GM19099 (cell line): ENCODE results near the gene CBLIF.

Source experiments
- POLR2A ChIP-seq: IDR thresholded peaks from 3 replicates; pipeline ENCODE4 v1.6.1; 2011; ENCODE audit warnings: low read depth; ENCODE audit not compliant: insufficient read length; ENCODE audit errors: extremely low read depth

Gene CBLIF

GRCh38 chr11:59810911-59811259 is 34.4 kb downstream of the CBLIF start:
- TF ChIP-seq POLR2A, result no peak

GRCh38 chr11:59810189-59810910 is 34.9 kb downstream of the CBLIF start, which contains the start of gene MRPL16:
MRPL16 (minus strand) TSS chr11:59810778; CDS start chr11:59810658, 120 bp downstream.
- TF ChIP-seq POLR2A, result peak; percentile 91

DNA sequence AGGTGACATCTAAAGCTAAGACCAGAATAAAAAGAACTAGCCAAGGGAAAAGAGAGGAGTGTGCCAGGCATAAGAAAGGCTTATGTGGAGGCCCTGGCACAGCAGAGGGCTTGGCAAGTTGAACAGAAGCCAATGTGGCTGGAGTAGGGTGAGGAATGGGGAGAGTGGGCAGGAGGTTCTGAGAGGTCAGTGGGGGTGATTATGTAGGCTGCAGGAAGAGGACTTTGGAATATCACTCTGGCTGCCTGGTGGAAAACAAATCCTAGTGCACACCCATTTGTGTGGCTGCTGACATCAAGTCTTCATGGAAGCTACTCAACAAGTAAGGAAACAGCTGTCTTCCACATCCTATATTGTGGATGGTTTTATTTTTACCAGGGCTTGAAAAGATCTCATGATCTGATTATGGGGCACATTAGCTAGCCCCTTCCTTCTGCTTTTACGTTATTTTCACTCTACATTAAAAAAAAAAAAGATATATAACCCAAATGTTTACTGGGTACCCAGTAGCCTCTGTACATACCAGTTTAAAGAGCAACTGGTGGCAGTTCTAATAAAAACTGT is 38.2 kb downstream of the CBLIF start:
- TF ChIP-seq POLR2A, result no peak

GRCh38 chr11:59804061-59804460 is 41.2 kb downstream of the CBLIF start:
- no peak for TF ChIP-seq POLR2A

DNA sequence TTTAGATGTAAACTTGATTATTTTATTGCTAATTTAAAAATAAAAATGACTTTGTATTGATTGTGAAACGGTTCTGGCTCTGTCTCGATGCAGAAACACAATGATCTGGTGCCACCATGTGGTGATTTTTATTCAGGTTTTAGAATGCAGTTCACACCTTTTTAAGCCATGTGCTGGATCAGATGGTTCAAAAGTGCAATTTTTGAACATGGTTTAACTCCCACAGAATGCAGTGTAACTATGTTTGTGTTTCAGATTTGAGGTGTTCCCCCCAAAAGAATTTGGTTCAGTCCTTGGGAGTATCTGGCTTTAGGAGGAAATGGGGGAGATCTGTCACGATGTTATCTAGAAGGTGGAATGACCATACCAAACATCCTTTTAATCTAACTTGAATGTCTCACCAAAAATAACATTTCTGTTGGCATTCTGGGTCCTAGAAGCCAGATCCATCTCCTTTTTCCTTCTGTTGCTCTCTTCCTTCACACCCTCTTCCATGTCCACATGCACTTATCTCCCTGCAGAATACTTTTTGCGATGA is 42.6 kb downstream of the CBLIF start:
- TF ChIP-seq POLR2A, result no peak

GRCh38 chr11:59801981-59802638 is 43.2 kb downstream of the CBLIF start:
- TF ChIP-seq POLR2A, result no peak

GRCh38 chr11:59801160-59801706 is 44.1 kb downstream of the CBLIF start:
- TF ChIP-seq POLR2A, result no peak

DNA sequence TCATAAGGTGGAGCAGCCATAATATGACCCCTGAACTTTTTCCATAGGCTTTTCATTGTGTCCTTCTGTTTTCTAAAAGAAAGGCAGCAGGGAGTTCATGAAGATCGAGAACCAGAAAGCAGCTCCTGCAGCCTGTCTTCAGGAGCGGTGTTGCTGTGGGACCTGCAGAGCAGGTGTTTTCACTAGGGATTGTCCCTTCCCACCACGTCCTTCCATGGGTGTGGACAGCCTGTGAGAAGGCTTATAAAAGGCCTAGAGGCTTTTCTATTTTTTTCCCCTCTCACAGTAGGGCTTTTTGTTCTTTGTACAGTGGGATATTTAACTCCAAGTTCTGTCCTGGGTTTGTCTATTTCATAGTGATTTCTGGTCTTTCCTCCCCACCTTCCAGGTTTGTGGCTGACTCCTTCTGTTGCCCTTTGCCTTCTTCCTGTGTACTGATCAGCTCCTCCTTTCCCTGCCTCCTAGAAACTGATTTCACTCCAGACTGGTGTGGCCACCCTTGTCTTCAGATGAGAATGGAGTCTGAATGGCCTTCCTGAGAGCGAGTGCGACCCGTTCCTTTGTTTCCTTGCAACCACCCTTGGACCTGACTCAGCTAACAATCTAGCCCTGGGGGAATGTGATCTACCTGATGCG is 44.8 kb downstream of the CBLIF start:
- TF ChIP-seq POLR2A, result no peak

DNA sequence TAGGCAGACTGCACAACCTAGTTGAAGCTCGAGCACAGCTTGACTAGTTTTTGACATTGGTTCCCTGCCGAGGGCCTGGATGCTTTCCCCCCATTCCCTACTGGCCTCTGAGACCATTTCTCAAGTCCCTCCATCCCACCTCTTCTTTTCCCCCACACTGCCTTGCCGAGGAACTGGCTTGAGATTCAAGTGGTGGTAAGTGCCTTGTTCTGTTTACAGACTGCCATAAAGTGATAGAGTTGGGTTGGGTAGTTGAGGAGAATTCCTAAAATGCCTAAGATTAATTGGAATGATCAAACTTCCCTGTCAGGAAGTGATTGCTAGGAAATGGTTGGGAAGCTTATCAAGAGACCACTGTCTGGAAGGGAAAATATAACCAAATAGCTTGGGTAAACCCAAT is 50.9 kb downstream of the CBLIF start:
- no peak for TF ChIP-seq POLR2A

DNA sequence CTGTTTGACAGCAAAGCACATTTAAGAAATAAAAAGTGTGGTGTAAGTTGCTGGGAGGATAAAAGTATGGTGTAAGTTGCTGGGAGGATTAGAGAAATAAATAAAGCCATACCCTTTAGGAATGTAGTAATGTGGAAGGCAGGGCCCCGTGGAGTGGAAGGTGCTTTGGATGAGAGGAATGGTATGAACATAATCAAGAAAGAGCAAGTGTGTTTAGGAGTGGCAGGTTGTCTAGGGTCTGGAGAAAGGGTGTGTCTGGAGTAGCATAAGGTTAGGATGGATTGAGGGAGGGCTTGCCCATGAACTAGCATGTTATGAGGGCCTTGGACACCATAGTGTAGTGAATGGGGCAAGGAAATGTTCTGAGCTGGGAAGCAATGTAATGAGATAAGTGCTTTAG is 52.8 kb downstream of the CBLIF start:
- no peak for TF ChIP-seq POLR2A

DNA sequence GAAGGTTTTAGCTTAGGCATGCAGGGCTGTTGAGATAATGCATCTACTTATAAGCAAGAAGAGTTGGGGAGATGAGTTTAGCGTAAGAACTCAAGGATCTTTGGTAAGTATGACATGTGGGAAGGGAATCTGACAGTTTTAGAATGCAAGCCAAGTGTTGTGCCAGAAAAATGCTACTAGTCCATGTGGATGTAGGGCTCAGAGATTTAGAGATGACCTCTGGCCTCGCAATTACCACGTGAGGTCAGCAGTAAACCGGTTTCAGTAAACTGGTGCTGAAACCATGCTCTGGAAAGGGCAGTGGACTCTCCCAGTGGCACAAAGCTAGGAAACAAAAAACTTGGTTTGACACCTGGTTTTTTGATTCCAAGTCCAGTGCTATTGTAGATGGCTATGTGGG is 53.7 kb downstream of the CBLIF start:
- no peak for TF ChIP-seq POLR2A

- TF ChIP-seq POLR2A, result no peak
Measured at GRCh38 chr11:59787816-59788215, 57.5 kb downstream of the CBLIF start.

DNA sequence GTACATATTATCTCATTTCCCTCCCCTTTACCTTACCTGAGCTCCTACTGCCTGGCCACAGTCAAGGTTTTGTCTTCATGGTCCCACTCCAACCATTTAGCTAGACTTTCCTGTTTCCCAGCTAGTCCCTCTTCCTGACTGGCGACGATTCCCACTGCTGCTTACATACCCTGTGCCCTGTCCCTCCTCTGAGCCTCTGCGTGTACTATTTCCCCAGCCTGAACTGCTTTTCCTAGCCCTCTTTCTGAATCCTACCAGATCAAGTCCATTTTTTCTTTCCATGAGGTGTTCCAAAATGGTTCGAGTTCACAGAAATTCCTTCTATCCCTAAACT is 58.1 kb downstream of the CBLIF start:
- TF ChIP-seq POLR2A, result no peak

- TF ChIP-seq POLR2A, result no peak
Measured at GRCh38 chr11:59785818-59786217, 59.5 kb downstream of the CBLIF start.

- no peak for TF ChIP-seq POLR2A
Measured at GRCh38 chr11:59783632-59784090, 61.6 kb downstream of the CBLIF start.
